HG03159 (cell line): Measurements from ENCODE around the gene RBM47.

Source experiments
- ATAC-seq: cut with Tn5 transposase; IDR thresholded peaks from one replicate; pipeline ENCODE4 v1.9.1; 2021; ENCODE audit warnings: mild to moderate bottlenecking, moderate library complexity; ENCODE audit not compliant: unreplicated experiment

Gene RBM47

GRCh38 chr4:40626183-40626990, 3.3 kb downstream of the RBM47 start:
- no peak for ATAC-seq

- no peak for ATAC-seq
Observed at GRCh38 chr4:40623707-40624106, 6.0 kb downstream of the RBM47 start.

- no peak for ATAC-seq
Observed at GRCh38 chr4:40622913-40623312, 6.8 kb downstream of the RBM47 start.

GRCh38 chr4:40621592-40622512, 7.8 kb downstream of the RBM47 start:
- peak; percentile 57 for ATAC-seq

- no peak for ATAC-seq
Observed at GRCh38 chr4:40621229-40621591, 8.5 kb downstream of the RBM47 start.

GRCh38 chr4:40619600-40619999, 10.1 kb downstream of the RBM47 start:
- no peak for ATAC-seq

- no peak for ATAC-seq
Observed at GRCh38 chr4:40617872-40618271, 11.8 kb downstream of the RBM47 start.

- ATAC-seq, result no peak
Observed at GRCh38 chr4:40614031-40614430, 15.6 kb downstream of the RBM47 start.

GRCh38 chr4:40613456-40613855, 16.2 kb downstream of the RBM47 start:
- ATAC-seq, result no peak

GRCh38 chr4:40612831-40613230, 16.8 kb downstream of the RBM47 start:
- ATAC-seq, result no peak

GRCh38 chr4:40612283-40612682, 17.4 kb downstream of the RBM47 start:
- ATAC-seq, result no peak

- ATAC-seq, result no peak
Observed at GRCh38 chr4:40608628-40609027, 21.0 kb downstream of the RBM47 start.

GRCh38 chr4:40607221-40607620, 22.4 kb downstream of the RBM47 start:
- no peak for ATAC-seq

GRCh38 chr4:40606239-40606767, 23.4 kb downstream of the RBM47 start:
- no peak for ATAC-seq

GRCh38 chr4:40603281-40603680, 26.4 kb downstream of the RBM47 start:
- ATAC-seq, result no peak

- ATAC-seq, result no peak
Observed at GRCh38 chr4:40601641-40602040, 28.0 kb downstream of the RBM47 start.

- no peak for ATAC-seq
Observed at GRCh38 chr4:40600850-40601249, 28.8 kb downstream of the RBM47 start.

GRCh38 chr4:40599431-40599830, 30.2 kb downstream of the RBM47 start:
- no peak for ATAC-seq

- no peak for ATAC-seq
Observed at GRCh38 chr4:40596522-40596921, 33.1 kb downstream of the RBM47 start.

- ATAC-seq, result no peak
Observed at GRCh38 chr4:40595981-40596380, 33.7 kb downstream of the RBM47 start.

GRCh38 chr4:40594261-40595178, 35.1 kb downstream of the RBM47 start:
- no peak for ATAC-seq
